Endothelial cell (in vitro differentiated cells): ENCODE measurements around the gene CCDC60. TPM values are rescaled to one million over a fixed set of nuclear protein-coding genes. Genes with fewer than 3 reads are reported as not detected.

Source experiments
- DNase-seq: peaks from one replicate; pipeline ENCODE4 v3.0.0; 2021; ENCODE audit warnings: low spot score
- H3K27ac Mint-ChIP-seq: one replicate; pipeline ENCODE4 v1.8.0; 2021; ENCODE audit warnings: mixed read lengths, inconsistent platforms; ENCODE audit not compliant: unreplicated experiment
- H3K27me3 Mint-ChIP-seq: one replicate; pipeline ENCODE4 v1.8.0; 2021; ENCODE audit warnings: mild to moderate bottlenecking, moderate library complexity, mixed read lengths, inconsistent platforms; ENCODE audit not compliant: unreplicated experiment
- H3K36me3 Mint-ChIP-seq: one replicate; pipeline ENCODE4 v1.8.0; 2021; ENCODE audit warnings: mild to moderate bottlenecking, low read depth, mixed read lengths, inconsistent platforms; ENCODE audit not compliant: unreplicated experiment
- H3K4me1 Mint-ChIP-seq: one replicate; pipeline ENCODE4 v1.8.0; 2021; ENCODE audit warnings: mild to moderate bottlenecking, mixed read lengths, inconsistent platforms; ENCODE audit not compliant: unreplicated experiment
- H3K4me3 Mint-ChIP-seq: one replicate; pipeline ENCODE4 v1.8.0; 2021; ENCODE audit warnings: mild to moderate bottlenecking, mixed read lengths, inconsistent platforms; ENCODE audit not compliant: unreplicated experiment
- H3K9me3 Mint-ChIP-seq: one replicate; pipeline ENCODE4 v1.8.0; 2021; ENCODE audit warnings: mixed read lengths, inconsistent platforms; ENCODE audit not compliant: unreplicated experiment
- CTCF ChIP-seq: fragments of 200-600 bp; sonication (generic); IDR thresholded peaks from one replicate; pipeline ENCODE4 v1.5.0; 2021; ENCODE audit warnings: antibody characterized with exemption; ENCODE audit not compliant: unreplicated experiment
- total RNA-seq: library from RNA; stranded (reverse); fragmentation: NEBNext Ultra II Directional; extraction: Animal tissue kit (Norgen Biotek cat#: 25700); gene quantifications from one replicate; pipeline ENCODE4 v1.2.1, GENCODE V29; 2021; ENCODE audit not compliant: unreplicated experiment

CCDC60 gene
- total RNA-seq, 1 donor from 2014 or later: 1.9 TPM

- Mint-ChIP-seq H3K9me3 (no peaks in the 10 kb centered on the region), H3K4me3 (no peak overlapping the region), H3K27me3 (peaks cover 4% of the 10 kb centered on the region), H3K4me1 (peaks cover 19% of the 10 kb centered on the region), H3K36me3 (peaks cover 8% of the 10 kb centered on the region), H3K27ac (no peak overlapping the region)
- DNase-seq: no peak
- TF ChIP-seq CTCF: no peak
These were observed 84.9 kb downstream of the CCDC60 start for GRCh38 chr12:119419381-119419780.

GRCh38 chr12:119423285-119423684 is 88.8 kb downstream of the CCDC60 start:
- H3K9me3 Mint-ChIP-seq: no peaks in the 10 kb centered on the region

GRCh38 chr12:119425623-119426022 is 91.1 kb downstream of the CCDC60 start:
- Mint-ChIP-seq H3K27me3 (peaks cover 6% of the 10 kb centered on the region), H3K4me3 (no peak overlapping the region), H3K36me3 (peaks cover 4% of the 10 kb centered on the region), H3K27ac (no peak overlapping the region), H3K4me1 (no peaks in the 10 kb centered on the region), H3K9me3 (peaks cover 4% of the 10 kb centered on the region)
- no peak for DNase-seq
- no peak for TF ChIP-seq CTCF

More at GRCh38 chr12:119423285-119423684, 88.8 kb downstream of the CCDC60 start:
- Mint-ChIP-seq H3K4me3 (no peak overlapping the region), H3K27ac (no peak overlapping the region), H3K36me3 (peaks cover 4% of the 10 kb centered on the region), H3K27me3 (peaks cover 4% of the 10 kb centered on the region), H3K4me1 (no peaks in the 10 kb centered on the region)
- no peak for DNase-seq
- TF ChIP-seq CTCF: no peak

- peaks cover 10% of the 10 kb centered on the region for H3K36me3 Mint-ChIP-seq
- no peak for TF ChIP-seq CTCF
- no peak overlapping the region for H3K27ac Mint-ChIP-seq
- H3K9me3 Mint-ChIP-seq: peaks cover 4% of the 10 kb centered on the region
- H3K4me3 Mint-ChIP-seq: peak overlapping the region; percentile 32
- DNase-seq: no peak
- H3K27me3 Mint-ChIP-seq: peaks cover 3% of the 10 kb centered on the region
- H3K4me1 Mint-ChIP-seq: peaks cover 10% of the 10 kb centered on the region
These were observed 96.6 kb downstream of the CCDC60 start for GRCh38 chr12:119431151-119431550.

GRCh38 chr12:119432949-119433348 is 98.4 kb downstream of the CCDC60 start:
- TF ChIP-seq CTCF: no peak
- no peak for DNase-seq
- H3K36me3 Mint-ChIP-seq: peaks cover 12% of the 10 kb centered on the region
- no peak overlapping the region for H3K27ac Mint-ChIP-seq
- peaks cover 10% of the 10 kb centered on the region for H3K4me1 Mint-ChIP-seq
- peaks cover 4% of the 10 kb centered on the region for H3K9me3 Mint-ChIP-seq
- peaks cover 4% of the 10 kb centered on the region for H3K27me3 Mint-ChIP-seq
- no peak overlapping the region for H3K4me3 Mint-ChIP-seq
